ENCODE data around the gene PTN. TPM values are rescaled to one million over a fixed set of nuclear protein-coding genes. Genes with fewer than 3 reads are reported as not detected.
"Not testable (repeated sequence)": the region's sequence is repeated elsewhere in the genome, so short reads cannot be mapped to it uniquely, and the experiment has no call there.

Gene PTN
- total RNA-seq, 1 donor from 2014 or later: 18.8 TPM

- intact Hi-C loops (cut with DNase I): no loop called here
- DNase-seq (no peak), ATAC-seq (ENCODE audit: poor library complexity) (no peak)
Measured at GRCh38 chr7:137209151-137209817, 134.2 kb downstream of the PTN start.

GRCh38 chr7:137206770-137207169 lies 136.8 kb downstream of the PTN start:
- DNase-seq: no peak
- intact Hi-C loops (cut with DNase I): no loop called here
- no peak for ATAC-seq (ENCODE audit: poor library complexity)

- DNase-seq (no peak), ATAC-seq (ENCODE audit: poor library complexity) (no peak)
- intact Hi-C loops (cut with DNase I): no loop called here
Measured at GRCh38 chr7:137204246-137204645, 139.3 kb downstream of the PTN start.

- intact Hi-C loops (cut with DNase I): no loop called here
- ATAC-seq (ENCODE audit: poor library complexity) (no peak), DNase-seq (no peak)
Measured at GRCh38 chr7:137203351-137203750, 140.2 kb downstream of the PTN start.

GRCh38 chr7:137196648-137197047 lies 146.9 kb downstream of the PTN start:
- ATAC-seq (ENCODE audit: poor library complexity) (no peak), DNase-seq (no peak)
- intact Hi-C loops (cut with DNase I): no loop called here

- DNase-seq: no peak
- intact Hi-C loops (cut with DNase I): no loop called here
- no peak for ATAC-seq (ENCODE audit: poor library complexity)
Measured at GRCh38 chr7:137195996-137196395, 147.5 kb downstream of the PTN start.

- ATAC-seq (ENCODE audit: poor library complexity); intact Hi-C loops (cut with DNase I); DNase-seq: not testable (repeated sequence)
Measured at GRCh38 chr7:137181619-137182018, 161.9 kb downstream of the PTN start.

Data from Right ventricle myocardium superior (tissue), 1 donor.